Smooth muscle cell (in vitro differentiated cells): ENCODE measurements around the gene DNAAF5. TPM values are rescaled to one million over a fixed set of nuclear protein-coding genes. Genes with fewer than 3 reads are reported as not detected.

Source experiments
- DNase-seq: peaks from one replicate; lab custom pipeline; 2025; ENCODE audit not compliant: unreplicated experiment; lab: John Stamatoyannopoulos, UW
- H2AFZ ChIP-seq: fragments of 200-600 bp; sonication (generic); 2 replicates; pipeline ENCODE4 v1.6.0; 2016; ENCODE audit warnings: antibody characterized with exemption, low read depth, mild to moderate bottlenecking
- H3F3A ChIP-seq: fragments of 200-600 bp; sonication (generic); 2 replicates; pipeline ENCODE4 v1.6.0; 2017; ENCODE audit warnings: antibody characterized with exemption, low read depth
- H3K27ac ChIP-seq: fragments of 200-600 bp; sonication (generic); 2 replicates; pipeline ENCODE4 v1.5.1; 2016; ENCODE audit warnings: low read depth, mild to moderate bottlenecking
- H3K27me3 ChIP-seq: fragments of 200-600 bp; sonication (generic); 2 replicates; pipeline ENCODE4 v1.6.1; 2016; ENCODE audit warnings: low read depth, mild to moderate bottlenecking
- H3K36me3 ChIP-seq: fragments of 200-600 bp; sonication (generic); 2 replicates; pipeline ENCODE4 v1.5.1; 2016; ENCODE audit warnings: low read depth
- H3K4me1 ChIP-seq: fragments of 200-600 bp; sonication (generic); 2 replicates; pipeline ENCODE4 v1.5.1; 2016; ENCODE audit warnings: low read depth
- H3K4me2 ChIP-seq: fragments of 200-600 bp; sonication (generic); 2 replicates; pipeline ENCODE4 v1.6.0; 2016; ENCODE audit warnings: mild to moderate bottlenecking
- H3K4me3 ChIP-seq: fragments of 200-600 bp; sonication (generic); 2 replicates; pipeline ENCODE4 v1.5.1; 2016; ENCODE audit warnings: mild to moderate bottlenecking
- H3K79me2 ChIP-seq: fragments of 200-600 bp; sonication (generic); 2 replicates; pipeline ENCODE4 v1.6.0; 2016; ENCODE audit warnings: low read depth, mild to moderate bottlenecking
- H3K9ac ChIP-seq: fragments of 200-600 bp; sonication (generic); 2 replicates; pipeline ENCODE4 v1.6.0; 2016; ENCODE audit warnings: low read depth
- H3K9me3 ChIP-seq: fragments of 200-600 bp; sonication (generic); replicated peaks from 2 replicates; pipeline ENCODE4 v1.5.1; 2016; ENCODE audit warnings: low read depth
- H4K20me1 ChIP-seq: fragments of 200-600 bp; sonication (generic); 2 replicates; pipeline ENCODE4 v1.6.0; 2016; ENCODE audit warnings: low read depth
- CTCF ChIP-seq: fragments of 200-600 bp; sonication (generic); IDR thresholded peaks from 2 replicates; pipeline ENCODE4 v1.5.1; 2017; ENCODE audit warnings: borderline replicate concordance, mild to moderate bottlenecking, antibody characterized with exemption; ENCODE audit not compliant: insufficient read depth, poor library complexity, severe bottlenecking
- WGBS: methylation state at CpG from one replicate; pipeline ENCODE4 v1.1.7; 2016; ENCODE audit warnings: low lambda C conversion rate; 5-methylcytosine and 5-hydroxymethylcytosine counted together
- polyA plus RNA-seq: library from polyadenylated mRNA; unstranded; fragments of >200 nt; fragmentation: Nextera tagmentation; extraction: Ambion mirVana; gene quantifications from 2 replicates; pipeline ENCODE4 v1.2.1, GENCODE V29; 2016
- total RNA-seq: library from RNA; depleted of rRNA; stranded (reverse); fragments of >200 nt; gene quantifications from 2 replicates; pipeline ENCODE4 v1.2.3, GENCODE V29; 2014

DNAAF5 gene
- total and polyA plus RNA-seq, 2 experiments from 2014 or later = 13.9 to 17.0 TPM

GRCh38 chr7:761101-761500, 34.6 kb downstream of the DNAAF5 start:
- H3K79me2 ChIP-seq = no peaks in the 10 kb centered on the region
- H3K27ac ChIP-seq = no peak overlapping the region
- no peaks in the 10 kb centered on the region for H3K36me3 ChIP-seq
- no peaks in the 10 kb centered on the region for H4K20me1 ChIP-seq
- no peaks in the 10 kb centered on the region for H3F3A ChIP-seq
- no peak overlapping the region for H2AFZ ChIP-seq
- no peaks in the 10 kb centered on the region for H3K9me3 ChIP-seq
- H3K9ac ChIP-seq = no peak overlapping the region
- no peak for DNase-seq
- no peak for TF ChIP-seq CTCF
- no peak overlapping the region for H3K4me3 ChIP-seq
- H3K27me3 ChIP-seq = no peaks in the 10 kb centered on the region
- H3K4me2 ChIP-seq = no peak overlapping the region
- over 99% methylated on average over 12 of the region's 12 CpGs for WGBS
- H3K4me1 ChIP-seq = no peaks in the 10 kb centered on the region

- H3K36me3 ChIP-seq = no peaks in the 10 kb centered on the region
- TF ChIP-seq CTCF = no peak
- no peaks in the 10 kb centered on the region for H3F3A ChIP-seq
- no peak overlapping the region for H3K4me3 ChIP-seq
- H3K4me1 ChIP-seq = no peaks in the 10 kb centered on the region
- H3K27ac ChIP-seq = no peak overlapping the region
- no peak overlapping the region for H2AFZ ChIP-seq
- no peaks in the 10 kb centered on the region for H3K27me3 ChIP-seq
- H4K20me1 ChIP-seq = no peaks in the 10 kb centered on the region
- WGBS = 96% methylated on average over 11 of the region's 11 CpGs
- DNase-seq = no peak
- no peak overlapping the region for H3K4me2 ChIP-seq
- H3K79me2 ChIP-seq = no peaks in the 10 kb centered on the region
- H3K9me3 ChIP-seq = no peaks in the 10 kb centered on the region
- H3K9ac ChIP-seq = no peak overlapping the region
Measured at GRCh38 chr7:761631-762030, 35.1 kb downstream of the DNAAF5 start.

GRCh38 chr7:762885-763284, 36.4 kb downstream of the DNAAF5 start:
- H2AFZ ChIP-seq = no peak overlapping the region
- DNase-seq = no peak
- no peaks in the 10 kb centered on the region for H3F3A ChIP-seq
- H3K9me3 ChIP-seq = no peaks in the 10 kb centered on the region
- H3K36me3 ChIP-seq = no peaks in the 10 kb centered on the region
- no peaks in the 10 kb centered on the region for H3K4me1 ChIP-seq
- H3K27me3 ChIP-seq = no peaks in the 10 kb centered on the region
- no peak overlapping the region for H3K27ac ChIP-seq
- H3K4me2 ChIP-seq = no peak overlapping the region
- H3K9ac ChIP-seq = no peak overlapping the region
- no peaks in the 10 kb centered on the region for H4K20me1 ChIP-seq
- WGBS = 87% methylated on average over 5 of the region's 5 CpGs
- TF ChIP-seq CTCF = no peak
- H3K79me2 ChIP-seq = no peaks in the 10 kb centered on the region
- H3K4me3 ChIP-seq = no peak overlapping the region

GRCh38 chr7:763762-764161, 37.3 kb downstream of the DNAAF5 start:
- Histone ChIP-seq H3K9me3 (no peaks in the 10 kb centered on the region), H3K9ac (no peak overlapping the region), H3K4me3 (no peak overlapping the region), H3K4me1 (no peaks in the 10 kb centered on the region), H3F3A (no peaks in the 10 kb centered on the region), H2AFZ (no peak overlapping the region), H3K36me3 (no peaks in the 10 kb centered on the region), H3K4me2 (no peak overlapping the region), H3K79me2 (no peaks in the 10 kb centered on the region), H3K27me3 (no peaks in the 10 kb centered on the region), H4K20me1 (no peaks in the 10 kb centered on the region), H3K27ac (no peak overlapping the region)
- TF ChIP-seq CTCF = no peak
- DNase-seq = no peak
- 99% methylated on average over 19 of the region's 19 CpGs for WGBS
